SH-SY5Y (cell line): ENCODE results near the gene SCN9A.

Experiments used
- GATA2 ChIP-seq: IDR thresholded peaks from 2 replicates; pipeline ENCODE4 v1.6.1; 2011; ENCODE audit warnings: mild to moderate bottlenecking, low read depth, low read length
- GATA3 ChIP-seq: IDR thresholded peaks from 2 replicates; pipeline ENCODE4 v1.6.1; 2011; ENCODE audit warnings: low read depth, mild to moderate bottlenecking, low read length, moderate library complexity

DNA sequence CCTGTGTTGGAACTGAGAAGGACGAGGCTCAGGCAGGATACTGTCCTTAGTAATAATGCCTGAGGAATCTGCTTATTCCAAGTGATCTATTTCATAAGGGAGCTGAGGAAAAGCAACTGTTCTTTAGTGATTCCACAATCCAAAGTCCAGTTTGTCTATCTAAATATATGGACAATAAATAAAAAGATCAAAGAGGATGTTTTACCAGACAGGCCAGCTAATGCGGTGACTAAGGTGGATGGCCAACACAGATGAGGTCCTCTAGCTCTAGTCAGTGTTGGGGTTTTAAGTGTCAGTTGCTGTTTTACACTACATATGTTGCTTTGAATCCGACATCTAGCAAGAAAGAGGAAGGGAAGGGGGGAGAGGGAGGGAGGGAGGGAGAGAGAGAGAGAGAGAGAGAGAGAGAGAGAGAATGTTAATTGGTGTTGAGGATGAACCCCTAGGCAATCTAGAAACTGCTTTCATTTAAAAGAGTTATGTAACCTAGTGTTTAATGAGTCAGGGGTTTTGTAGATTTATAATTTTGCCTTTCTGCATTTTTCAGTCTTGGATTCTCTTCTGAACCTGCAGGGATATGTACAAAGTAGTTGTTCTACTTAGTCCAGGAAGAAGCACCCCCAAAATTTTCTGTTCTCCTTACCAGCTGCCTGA lies 220.9 kb downstream of the SCN9A start:
- TF ChIP-seq GATA2 (no peak), GATA3 (no peak)
